Prostate gland (tissue), 2 donors: ENCODE results near the gene TP53RK.

Experiments used
- CTCF ChIP-seq, 4 experiments: fragments of 200-600 bp in 2 of 4; fragments of 450-650 bp in 2 of 4; sonication (generic) in 2 of 4; IDR thresholded peaks; 1 replicate in 3 of 4; 2 replicates in 1 of 4; pipeline ENCODE4 v1.5.1; 2016 to 2019; ENCODE audit warnings: antibody characterized with exemption in 4 of 4, mild to moderate bottlenecking in 2 of 4, moderate library complexity in 2 of 4
- POLR2A ChIP-seq: fragments of 450-650 bp; IDR thresholded peaks from one replicate; pipeline ENCODE4 v1.6.1; 2016; ENCODE audit warnings: antibody characterized with exemption, mild to moderate bottlenecking
- POLR2AphosphoS5 ChIP-seq: sonication (generic); formaldehyde crosslinking; IDR thresholded peaks from one replicate; pipeline ENCODE4 v1.6.1; 2017; ENCODE audit warnings: antibody characterized with exemption

GRCh38 chr20:46721476-46721875 is 32.2 kb upstream of the TP53RK start:
- TF ChIP-seq CTCF (IDR thresholded peaks at IDR 0.05) (no peak), POLR2AphosphoS5 (no peak), POLR2A (no peak)
